IMR-90 (cell line): ENCODE data around the gene PAFAH1B1. TPM values are rescaled to one million over a fixed set of nuclear protein-coding genes. Genes with fewer than 3 reads are reported as not detected.

ENCODE experiments used
- ATAC-seq: fragments of 200-7000 bp; cut with Tn5 transposase; 2 replicates; pipeline ENCODE4 v1.9.1; 2020; ENCODE audit warnings: low read depth, mild to moderate bottlenecking, moderate library complexity
- BruUV-seq: library from RNA; stranded (reverse); fragments of 400-500 nt; replicated peaks from 2 replicates; lab custom pipeline; 2021; lab: Mats Ljungman, UMichigan
- CTCF ChIA-PET: fragments of 300-600 bp; formaldehyde crosslinking; extraction: SDS; loops from one replicate; lab custom pipeline; 2021; ENCODE audit warnings: antibody characterized with exemption; lab: Yijun Ruan, JAX
- POLR2A ChIA-PET: fragments of 300-600 bp; sonication (Branson Sonifier 250); formaldehyde crosslinking; loops from one replicate; lab custom pipeline; 2022; ENCODE audit warnings: antibody characterized with exemption; ENCODE audit not compliant: unreplicated experiment; lab: Charles Lee
- DNase-seq: peaks from one replicate; pipeline ENCODE4 v3.0.0; 2013
- H2AFZ ChIP-seq: replicated peaks from 2 replicates; pipeline ENCODE3; 2013; ENCODE audit warnings: low read length, mild to moderate bottlenecking; ENCODE audit not compliant: poor library complexity
- H2AK5ac ChIP-seq: 2 replicates; pipeline ENCODE4 v1.6.1; 2013; ENCODE audit warnings: low read depth, low read length, inconsistent platforms
- H2AK9ac ChIP-seq: replicated peaks from 2 replicates; pipeline ENCODE3; 2013; ENCODE audit warnings: mild to moderate bottlenecking, low read depth, low read length, moderate library complexity; ENCODE audit not compliant: poor library complexity
- H2BK120ac ChIP-seq: 2 replicates; pipeline ENCODE4 v1.6.1; 2013; ENCODE audit warnings: low read depth, low read length, inconsistent platforms
- H2BK15ac ChIP-seq: 3 replicates; pipeline ENCODE4 v1.6.1; 2013; ENCODE audit warnings: low read depth, low read length, inconsistent platforms
- H2BK20ac ChIP-seq: 2 replicates; pipeline ENCODE4 v1.6.1; 2013; ENCODE audit warnings: low read depth, mild to moderate bottlenecking, inconsistent platforms, low read length, moderate library complexity
- H2BK5ac ChIP-seq: 2 replicates; pipeline ENCODE4 v1.6.1; 2013; ENCODE audit warnings: mild to moderate bottlenecking, low read depth, low read length, inconsistent platforms; ENCODE audit not compliant: poor library complexity, severe bottlenecking
- H3K14ac ChIP-seq: replicated peaks from 2 replicates; pipeline ENCODE4 v1.6.1; 2013; ENCODE audit warnings: low read depth, low read length, inconsistent platforms
- H3K18ac ChIP-seq: 2 replicates; pipeline ENCODE4 v1.6.1; 2013; ENCODE audit warnings: low read depth, low read length, control low read depth
- H3K23ac ChIP-seq: 2 replicates; pipeline ENCODE4 v1.6.1; 2013; ENCODE audit warnings: low read depth, low read length, inconsistent platforms
- H3K27ac ChIP-seq: 2 replicates; pipeline ENCODE4 v1.5.1; 2013; ENCODE audit warnings: mild to moderate bottlenecking, control low read depth, low read length; ENCODE audit not compliant: insufficient read depth
- H3K27me3 ChIP-seq: 2 replicates; pipeline ENCODE4 v1.6.1; 2013; ENCODE audit warnings: low read length; ENCODE audit not compliant: control insufficient read depth, insufficient read depth
- H3K36me3 ChIP-seq: 2 replicates; pipeline ENCODE4 v1.6.1; 2013; ENCODE audit warnings: low read length, mixed read lengths; ENCODE audit not compliant: control insufficient read depth, insufficient read depth
- H3K4ac ChIP-seq: 2 replicates; pipeline ENCODE4 v1.6.1; 2013; ENCODE audit warnings: low read depth, low read length, inconsistent platforms
- H3K4me1 ChIP-seq: 2 replicates; pipeline ENCODE4 v1.6.1; 2013; ENCODE audit warnings: low read length, mixed read lengths; ENCODE audit not compliant: control insufficient read depth, insufficient read depth
- H3K4me2 ChIP-seq: 2 replicates; pipeline ENCODE4 v1.6.1; 2013; ENCODE audit warnings: low read depth, mild to moderate bottlenecking, control low read depth, low read length, moderate library complexity
- H3K4me3 ChIP-seq: 2 replicates; pipeline ENCODE4 v1.5.1; 2013; ENCODE audit warnings: low read depth, mild to moderate bottlenecking, control low read depth, low read length, moderate library complexity; ENCODE audit not compliant: insufficient read depth
- H3K56ac ChIP-seq: 2 replicates; pipeline ENCODE4 v1.6.1; 2013; ENCODE audit warnings: low read length, inconsistent platforms; ENCODE audit not compliant: insufficient read depth; ENCODE audit errors: extremely low read depth
- H3K79me1 ChIP-seq, 2 experiments: 2 replicates each; pipeline ENCODE4 v1.6.1; 2013; ENCODE audit warnings: low read length in 2 of 2, inconsistent platforms in 1 of 2, low read depth in 1 of 2
- H3K9ac ChIP-seq: 2 replicates; pipeline ENCODE4 v1.6.1; 2013; ENCODE audit warnings: low read depth, low read length, control low read depth
- H3K9me1 ChIP-seq: 2 replicates; pipeline ENCODE4 v1.6.1; 2013; ENCODE audit warnings: low read length, inconsistent platforms; ENCODE audit not compliant: insufficient read depth
- H3K9me3 ChIP-seq: 2 replicates; pipeline ENCODE4 v1.6.1; 2013; ENCODE audit warnings: low read length; ENCODE audit not compliant: control insufficient read depth, insufficient read depth
- H4K20me1 ChIP-seq: 2 replicates; pipeline ENCODE4 v1.6.1; 2013; ENCODE audit warnings: low read length, inconsistent platforms; ENCODE audit not compliant: insufficient read depth
- H4K5ac ChIP-seq: 2 replicates; pipeline ENCODE4 v1.6.1; 2013; ENCODE audit warnings: mild to moderate bottlenecking, low read depth, low read length, control low read depth
- H4K8ac ChIP-seq, 2 experiments: 2 replicates each; pipeline ENCODE4 v1.6.1; 2013; ENCODE audit warnings: low read depth in 2 of 2, low read length in 2 of 2, control low read depth in 1 of 2, inconsistent platforms in 1 of 2
- H4K91ac ChIP-seq: 2 replicates; pipeline ENCODE4 v1.6.1; 2013; ENCODE audit warnings: low read depth, low read length, inconsistent platforms; ENCODE audit not compliant: insufficient read depth
- BHLHE40 ChIP-seq: fragments of 150-350 bp; IDR thresholded peaks from 2 replicates; pipeline ENCODE4 v1.6.1; 2016; ENCODE audit warnings: mild to moderate bottlenecking, low read depth, low read length
- WGBS, 2 experiments: methylation state at CpG; one replicate each; pipeline versions ENCODE4 v1.1.5 to v1.1.7; 2013; ENCODE audit warnings: missing lambda C conversion rate in 2 of 2; ENCODE audit not compliant: insufficient read length in 1 of 2; ENCODE audit errors: extremely low coverage in 2 of 2; 5-methylcytosine and 5-hydroxymethylcytosine counted together
- dilution Hi-C: fragments of 300-500 bp; cut with HindIII; formaldehyde crosslinking; loops from one replicate; pipeline ENCODE4 v1.14.3; 2018; ENCODE audit warnings: low sequenced_read_pairs; ENCODE audit not compliant: unreplicated experiment
- in situ Hi-C: fragments of 300-500 bp; cut with MboI; formaldehyde crosslinking; loops from 3 replicates; pipeline ENCODE4 v1.14.3; 2019; ENCODE audit warnings: low sequenced_read_pairs, inconsistent platforms, mixed read lengths
- intact Hi-C: fragments of 100-400 bp; cut with micrococcal nuclease; formaldehyde crosslinking; loops from 2 replicates; pipeline ENCODE4 v1.10.0; 2022
- polyA plus RNA-seq, 3 experiments: library from polyadenylated mRNA; depleted of rRNA; stranded (reverse); fragments of >200 nt; gene quantifications; 2 replicates each; pipeline ENCODE4 v1.2.3, GENCODE V29; 2012; ENCODE audit warnings: low replicate concordance in 1 of 3
- total RNA-seq: library from RNA; depleted of rRNA; stranded (reverse); fragments of >200 nt; gene quantifications from 2 replicates; pipeline ENCODE4 v1.2.3, GENCODE V29; 2012
- TF ChIP-seq, protein P1 (sequence below): conservative IDR thresholded peaks from 2 replicates; pipeline ENCODE4 v1.5.1; 2012; ENCODE audit warnings: mild to moderate bottlenecking, low read depth, low read length, improper control_type of control experiment

PAFAH1B1 gene
- total and polyA plus RNA-seq, 2 of the 4 experiments (the other 2 are of a cell fraction), result 64.5 to 127 TPM

DNA sequence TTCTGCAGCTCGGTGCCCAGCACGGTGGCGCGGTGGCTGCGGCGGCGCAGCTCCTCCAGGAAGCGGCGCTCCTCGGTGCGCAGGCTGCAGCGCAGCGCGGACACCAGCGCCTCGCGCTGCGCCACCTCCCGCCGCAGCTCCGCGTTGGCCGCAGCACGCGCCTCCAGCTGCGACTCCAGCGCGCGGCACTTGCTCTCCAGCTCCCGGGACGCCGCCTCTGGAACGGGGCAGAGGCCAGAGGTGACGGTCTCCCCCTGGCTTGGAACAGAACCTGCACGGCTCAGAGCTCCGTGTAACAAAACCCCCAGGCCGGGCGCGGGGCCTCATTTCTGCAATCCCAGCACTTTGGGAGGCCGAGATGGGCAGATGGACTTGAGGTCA, 131.3 kb downstream of the PAFAH1B1 start:
- BruUV-seq, result no TSS peak
- WGBS, 2 experiments, result 3% methylated on average over 20 of the region's 40 CpGs; no CpG with 5 or more reads in 1 of the 2 experiments
- dilution Hi-C loops, result no loop called here

More for the DNA sequence above, 131.3 kb downstream of the PAFAH1B1 start:
- POLR2A ChIA-PET, result no interaction called here
- Histone ChIP-seq H2BK5ac (no peak overlapping the region), H2AFZ (peak overlapping the region; percentile 67), H3K36me3 (no peaks in the 10 kb centered on the region), H4K5ac (no peak overlapping the region), H3K4ac (no peak overlapping the region), H3K4me1 (no peaks in the 10 kb centered on the region), H3K14ac (no peak overlapping the region), H2BK120ac (no peak overlapping the region), H3K23ac (no peak overlapping the region), H2AK5ac (no peak overlapping the region), H3K9me1 (no peaks in the 10 kb centered on the region), H3K4me2 (peak overlapping the region; percentile 76), H3K27me3 (peaks cover 51% of the 10 kb centered on the region), H4K8ac (no peak overlapping the region), H2AK9ac (no peak overlapping the region), H3K27ac (no peak overlapping the region), H2BK15ac (no peak overlapping the region), H3K4me3 (peak overlapping the region; percentile 17), H4K20me1 (no peaks in the 10 kb centered on the region), H3K79me1 (no peaks in the 10 kb centered on the region), H2BK20ac (no peak overlapping the region), H3K18ac (no peak overlapping the region), H3K9me3 (no peaks in the 10 kb centered on the region), H3K9ac (no peak overlapping the region), H4K91ac (no peak overlapping the region), H3K56ac (no peak overlapping the region)
- in situ Hi-C loops (no loop called here), intact Hi-C loops (no loop called here)
- no peak for TF ChIP-seq BHLHE40
- TF ChIP-seq, protein P1, sequence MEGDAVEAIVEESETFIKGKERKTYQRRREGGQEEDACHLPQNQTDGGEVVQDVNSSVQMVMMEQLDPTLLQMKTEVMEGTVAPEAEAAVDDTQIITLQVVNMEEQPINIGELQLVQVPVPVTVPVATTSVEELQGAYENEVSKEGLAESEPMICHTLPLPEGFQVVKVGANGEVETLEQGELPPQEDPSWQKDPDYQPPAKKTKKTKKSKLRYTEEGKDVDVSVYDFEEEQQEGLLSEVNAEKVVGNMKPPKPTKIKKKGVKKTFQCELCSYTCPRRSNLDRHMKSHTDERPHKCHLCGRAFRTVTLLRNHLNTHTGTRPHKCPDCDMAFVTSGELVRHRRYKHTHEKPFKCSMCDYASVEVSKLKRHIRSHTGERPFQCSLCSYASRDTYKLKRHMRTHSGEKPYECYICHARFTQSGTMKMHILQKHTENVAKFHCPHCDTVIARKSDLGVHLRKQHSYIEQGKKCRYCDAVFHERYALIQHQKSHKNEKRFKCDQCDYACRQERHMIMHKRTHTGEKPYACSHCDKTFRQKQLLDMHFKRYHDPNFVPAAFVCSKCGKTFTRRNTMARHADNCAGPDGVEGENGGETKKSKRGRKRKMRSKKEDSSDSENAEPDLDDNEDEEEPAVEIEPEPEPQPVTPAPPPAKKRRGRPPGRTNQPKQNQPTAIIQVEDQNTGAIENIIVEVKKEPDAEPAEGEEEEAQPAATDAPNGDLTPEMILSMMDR, result 0 out of 2 replicates have a peak, but pooled peaks have one; percentile 7
- CTCF ChIA-PET, result no interaction called here
- peak; percentile 26 for DNase-seq
- ATAC-seq, result peak; percentile 87
